ENCODE data around the gene NEU4. TPM values are rescaled to one million over a fixed set of nuclear protein-coding genes. Genes with fewer than 3 reads are reported as not detected.

Gene NEU4
- total and polyA plus RNA-seq, 2 of the 4 experiments (the other 2 are of a cell fraction): not detected

GRCh38 chr2:241837197-241837965 lies 28.4 kb downstream of the NEU4 start:
- H3K4me2 ChIP-seq (ENCODE audit: low read depth, low read length): no peak overlapping the region
- H3K27ac ChIP-seq (ENCODE audit: insufficient read depth, low read length): no peak overlapping the region
- no peak overlapping the region for H3K56ac ChIP-seq (ENCODE audit: extremely low read depth, insufficient read depth, low read length)
- H4K8ac ChIP-seq (ENCODE audit: low read depth in 2 of 2, low read length in 2 of 2): no peak overlapping the region
- dilution Hi-C loops (cut with HindIII; ENCODE audit: low sequenced_read_pairs, unreplicated experiment) (no loop called here), in situ Hi-C loops (cut with MboI; ENCODE audit: low sequenced_read_pairs) (no loop called here), intact Hi-C loops (cut with micrococcal nuclease) (no loop called here)
- H4K20me1 ChIP-seq (ENCODE audit: insufficient read depth, low read length): no peaks in the 10 kb centered on the region
- no peak overlapping the region for H3K4me3 ChIP-seq (ENCODE audit: insufficient read depth, low read depth, low read length)
- POLR2A ChIA-PET (ENCODE audit: unreplicated experiment): no interaction called here
- H3K27me3 ChIP-seq (ENCODE audit: control insufficient read depth, insufficient read depth, low read length): peaks cover 19% of the 10 kb centered on the region
- H2AFZ ChIP-seq (replicated peaks; ENCODE audit: low read length, poor library complexity): no peak overlapping the region
- no peaks in the 10 kb centered on the region for H3K36me3 ChIP-seq (ENCODE audit: control insufficient read depth, insufficient read depth, low read length)
- no peak overlapping the region for H2BK20ac ChIP-seq (ENCODE audit: low read depth, low read length)
- no peak overlapping the region for H4K5ac ChIP-seq (ENCODE audit: low read depth, low read length)
- H3K9me1 ChIP-seq (ENCODE audit: insufficient read depth, low read length): no peaks in the 10 kb centered on the region
- no peak overlapping the region for H3K9ac ChIP-seq (ENCODE audit: low read depth, low read length)
- H2AK5ac ChIP-seq (ENCODE audit: low read depth, low read length): no peak overlapping the region
- H2AK9ac ChIP-seq (replicated peaks; ENCODE audit: low read depth, low read length, poor library complexity): no peak overlapping the region
- DNase-seq: no peak
- H3K79me1 ChIP-seq (ENCODE audit: low read depth in 1 of 2, low read length in 2 of 2): no peaks in the 10 kb centered on the region
- no peak overlapping the region for H3K4ac ChIP-seq (ENCODE audit: low read depth, low read length)
- CTCF ChIA-PET: interaction anchor here (1.6 kb wide), 1 partner anchor 12 kb away, joined by 7 read pairs; no protein-coding TSS in a partner anchor
- no peak overlapping the region for H2BK120ac ChIP-seq (ENCODE audit: low read depth, low read length)
- ATAC-seq (ENCODE audit: low read depth): no peak
- H2BK15ac ChIP-seq (ENCODE audit: low read depth, low read length): no peak overlapping the region
- no peak overlapping the region for H4K91ac ChIP-seq (ENCODE audit: insufficient read depth, low read depth, low read length)
- WGBS, 2 experiments (ENCODE audit: extremely low coverage in 2 of 2, insufficient read length in 1 of 2): 6% methylated on average over 3 of the region's 13 CpGs; no CpG with 5 or more reads in 1 of the 2 experiments
- H3K18ac ChIP-seq (ENCODE audit: low read depth, low read length): no peak overlapping the region
- H3K14ac ChIP-seq (replicated peaks; ENCODE audit: low read depth, low read length): no peak overlapping the region
- no peaks in the 10 kb centered on the region for H3K4me1 ChIP-seq (ENCODE audit: control insufficient read depth, insufficient read depth, low read length)
- H3K23ac ChIP-seq (ENCODE audit: low read depth, low read length): no peak overlapping the region
- no TSS peak for BruUV-seq (replicated peaks)
- TF ChIP-seq RAD21 (IDR thresholded peaks at IDR 0.05; ENCODE audit: low read length): no peak
- TF ChIP-seq SMC3 (IDR thresholded peaks at IDR 0.05; ENCODE audit: low read depth, low read length): no peak
- no peak for TF ChIP-seq RFX5 (IDR thresholded peaks at IDR 0.05; ENCODE audit: low read depth, low read length)
- TF ChIP-seq, protein P1, sequence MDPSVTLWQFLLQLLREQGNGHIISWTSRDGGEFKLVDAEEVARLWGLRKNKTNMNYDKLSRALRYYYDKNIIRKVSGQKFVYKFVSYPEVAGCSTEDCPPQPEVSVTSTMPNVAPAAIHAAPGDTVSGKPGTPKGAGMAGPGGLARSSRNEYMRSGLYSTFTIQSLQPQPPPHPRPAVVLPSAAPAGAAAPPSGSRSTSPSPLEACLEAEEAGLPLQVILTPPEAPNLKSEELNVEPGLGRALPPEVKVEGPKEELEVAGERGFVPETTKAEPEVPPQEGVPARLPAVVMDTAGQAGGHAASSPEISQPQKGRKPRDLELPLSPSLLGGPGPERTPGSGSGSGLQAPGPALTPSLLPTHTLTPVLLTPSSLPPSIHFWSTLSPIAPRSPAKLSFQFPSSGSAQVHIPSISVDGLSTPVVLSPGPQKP (IDR thresholded peaks at IDR 0.05; ENCODE audit: borderline replicate concordance, low read depth, low read length): no peak
- TF ChIP-seq CHD1 (IDR thresholded peaks at IDR 0.05; ENCODE audit: low read depth, low read length): no peak
- no peak for TF ChIP-seq POLR2A (IDR thresholded peaks at IDR 0.05; ENCODE audit: low read depth, low read length)
- TF ChIP-seq MXI1 (IDR thresholded peaks at IDR 0.05; ENCODE audit: borderline replicate concordance, low read depth, low read length): no peak
- TF ChIP-seq NFE2L2 (IDR thresholded peaks at IDR 0.05; ENCODE audit: low read depth, low read length): no peak
- TF ChIP-seq, protein P2, sequence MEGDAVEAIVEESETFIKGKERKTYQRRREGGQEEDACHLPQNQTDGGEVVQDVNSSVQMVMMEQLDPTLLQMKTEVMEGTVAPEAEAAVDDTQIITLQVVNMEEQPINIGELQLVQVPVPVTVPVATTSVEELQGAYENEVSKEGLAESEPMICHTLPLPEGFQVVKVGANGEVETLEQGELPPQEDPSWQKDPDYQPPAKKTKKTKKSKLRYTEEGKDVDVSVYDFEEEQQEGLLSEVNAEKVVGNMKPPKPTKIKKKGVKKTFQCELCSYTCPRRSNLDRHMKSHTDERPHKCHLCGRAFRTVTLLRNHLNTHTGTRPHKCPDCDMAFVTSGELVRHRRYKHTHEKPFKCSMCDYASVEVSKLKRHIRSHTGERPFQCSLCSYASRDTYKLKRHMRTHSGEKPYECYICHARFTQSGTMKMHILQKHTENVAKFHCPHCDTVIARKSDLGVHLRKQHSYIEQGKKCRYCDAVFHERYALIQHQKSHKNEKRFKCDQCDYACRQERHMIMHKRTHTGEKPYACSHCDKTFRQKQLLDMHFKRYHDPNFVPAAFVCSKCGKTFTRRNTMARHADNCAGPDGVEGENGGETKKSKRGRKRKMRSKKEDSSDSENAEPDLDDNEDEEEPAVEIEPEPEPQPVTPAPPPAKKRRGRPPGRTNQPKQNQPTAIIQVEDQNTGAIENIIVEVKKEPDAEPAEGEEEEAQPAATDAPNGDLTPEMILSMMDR (conservative IDR thresholded peaks at IDR 0.05; ENCODE audit: low read depth, low read length): no peak
- no peak for TF ChIP-seq BHLHE40 (IDR thresholded peaks at IDR 0.05; ENCODE audit: low read depth, low read length)
- no peak for TF ChIP-seq FOS (IDR thresholded peaks at IDR 0.05; ENCODE audit: low read depth, low read length)
- TF ChIP-seq, protein P3, sequence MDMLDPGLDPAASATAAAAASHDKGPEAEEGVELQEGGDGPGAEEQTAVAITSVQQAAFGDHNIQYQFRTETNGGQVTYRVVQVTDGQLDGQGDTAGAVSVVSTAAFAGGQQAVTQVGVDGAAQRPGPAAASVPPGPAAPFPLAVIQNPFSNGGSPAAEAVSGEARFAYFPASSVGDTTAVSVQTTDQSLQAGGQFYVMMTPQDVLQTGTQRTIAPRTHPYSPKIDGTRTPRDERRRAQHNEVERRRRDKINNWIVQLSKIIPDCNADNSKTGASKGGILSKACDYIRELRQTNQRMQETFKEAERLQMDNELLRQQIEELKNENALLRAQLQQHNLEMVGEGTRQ (IDR thresholded peaks at IDR 0.05; ENCODE audit: low read depth, low read length): no peak
- TF ChIP-seq RCOR1 (IDR thresholded peaks at IDR 0.05; ENCODE audit: insufficient replicate concordance, low read length): no peak
- no peak for TF ChIP-seq MAZ (IDR thresholded peaks at IDR 0.05; ENCODE audit: borderline replicate concordance, low read depth, low read length)
- TF ChIP-seq MAFK (IDR thresholded peaks at IDR 0.05; ENCODE audit: low read depth, low read length): no peak
- no peak for TF ChIP-seq CEBPB (IDR thresholded peaks at IDR 0.05; ENCODE audit: low read depth, low read length)
- peaks cover 6% of the 10 kb centered on the region; the same call in 1 of the 2 replicates for H3K9me3 ChIP-seq (ENCODE audit: control insufficient read depth, insufficient read depth, low read length)
- H2BK5ac ChIP-seq (ENCODE audit: low read depth, low read length, poor library complexity, severe bottlenecking): no peak overlapping the region
